LHCN-M2 (cell line): Measurements from ENCODE around the gene DPEP1. TPM values are rescaled to one million over a fixed set of nuclear protein-coding genes. Genes with fewer than 3 reads are reported as not detected.
"Not testable (repeated sequence)": the region's sequence is repeated elsewhere in the genome, so short reads cannot be mapped to it uniquely, and the experiment has no call there.

Experiments
- DNase-seq: peaks from one replicate; pipeline ENCODE4 v3.0.0-alpha.2; 2012; ENCODE audit warnings: low read depth
- total RNA-seq: library from RNA; depleted of rRNA; stranded (reverse); fragments of >200 nt; gene quantifications from 2 replicates; pipeline ENCODE4 v1.2.3, GENCODE V29; 2014

Gene DPEP1
- total RNA-seq, 1 experiment from 2014 or later: 0.46 TPM

- no peak for DNase-seq
These were observed 36.2 kb upstream of the DPEP1 start for GRCh38 chr16:89577055-89577759.

- no peak for DNase-seq
These were observed 34.1 kb upstream of the DPEP1 start for GRCh38 chr16:89579351-89579750.

DNA sequence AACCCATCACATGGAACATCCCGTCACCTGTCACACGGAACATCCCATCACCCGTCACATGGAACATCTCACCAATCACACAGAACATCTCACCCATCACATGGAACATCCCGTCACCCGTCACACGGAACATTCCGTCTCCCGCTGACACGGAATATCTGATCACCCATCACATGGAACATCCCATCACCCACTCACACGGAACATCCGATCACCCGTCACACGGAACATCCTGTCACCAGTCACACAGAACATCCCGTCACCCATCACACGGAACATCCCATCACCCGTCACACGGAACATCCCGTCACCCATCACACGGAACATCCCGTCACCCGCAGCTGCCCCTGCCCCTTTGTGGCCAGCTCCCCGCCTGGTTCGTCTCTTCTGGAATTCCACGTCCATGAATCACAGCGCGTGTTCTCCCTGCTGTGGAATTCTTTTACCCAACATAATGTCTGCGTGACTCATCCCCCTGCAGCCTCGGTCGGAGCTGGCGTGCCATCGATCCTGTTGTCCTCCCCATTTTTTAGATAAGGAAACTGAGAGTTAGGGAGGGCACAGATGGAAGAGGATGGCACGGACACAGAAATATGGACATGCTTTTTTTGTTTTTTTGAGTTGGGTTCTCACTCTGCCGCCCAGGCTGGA lies 32.3 kb upstream of the DPEP1 start:
- peak; percentile 99 for DNase-seq

- DNase-seq: peak; percentile 52
These were observed 31.4 kb upstream of the DPEP1 start for GRCh38 chr16:89581861-89582563.

- no peak for DNase-seq
These were observed 30.7 kb upstream of the DPEP1 start for GRCh38 chr16:89582614-89583196.

DNA sequence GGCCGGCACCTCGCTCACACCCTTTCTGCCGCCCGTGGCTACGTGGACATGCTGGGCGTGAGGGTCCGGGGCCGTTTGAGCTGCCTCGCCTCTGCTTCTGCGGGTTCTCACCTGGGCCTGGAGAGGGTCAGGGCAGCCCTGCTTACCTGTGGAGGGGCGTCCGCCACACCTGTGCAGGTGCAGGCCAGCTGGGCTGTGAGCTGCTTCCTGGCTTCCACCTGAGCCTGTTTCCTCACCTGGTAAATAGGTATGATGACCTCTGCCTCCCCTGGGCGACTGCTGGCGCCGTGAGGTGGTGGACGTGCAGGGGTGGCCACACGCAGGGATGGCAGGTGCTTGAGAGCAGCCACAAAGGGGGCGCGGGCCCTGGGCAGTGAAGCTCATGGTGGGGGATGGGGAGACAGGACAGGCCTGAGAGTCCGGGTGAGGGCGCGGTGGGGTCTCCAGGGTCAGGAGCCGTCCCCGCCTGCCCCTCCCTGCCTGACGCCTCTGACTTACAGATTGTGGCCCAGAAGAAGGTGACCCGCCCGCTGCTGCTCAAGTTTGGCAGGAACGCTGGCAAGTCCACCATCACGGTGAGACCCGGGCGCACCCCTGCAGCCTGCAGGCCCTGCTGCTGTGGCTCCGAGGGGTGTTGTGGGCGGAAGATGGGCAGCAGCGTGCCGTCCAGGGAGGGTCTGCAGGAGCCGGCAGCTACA lies 30.1 kb upstream of the DPEP1 start:
- no peak for DNase-seq

GRCh38 chr16:89583895-89584644 lies 29.4 kb upstream of the DPEP1 start:
- no peak for DNase-seq

GRCh38 chr16:89584768-89585549 lies 28.5 kb upstream of the DPEP1 start:
- DNase-seq: no peak

- no peak for DNase-seq
These were observed 27.2 kb upstream of the DPEP1 start for GRCh38 chr16:89586218-89586617.

DNA sequence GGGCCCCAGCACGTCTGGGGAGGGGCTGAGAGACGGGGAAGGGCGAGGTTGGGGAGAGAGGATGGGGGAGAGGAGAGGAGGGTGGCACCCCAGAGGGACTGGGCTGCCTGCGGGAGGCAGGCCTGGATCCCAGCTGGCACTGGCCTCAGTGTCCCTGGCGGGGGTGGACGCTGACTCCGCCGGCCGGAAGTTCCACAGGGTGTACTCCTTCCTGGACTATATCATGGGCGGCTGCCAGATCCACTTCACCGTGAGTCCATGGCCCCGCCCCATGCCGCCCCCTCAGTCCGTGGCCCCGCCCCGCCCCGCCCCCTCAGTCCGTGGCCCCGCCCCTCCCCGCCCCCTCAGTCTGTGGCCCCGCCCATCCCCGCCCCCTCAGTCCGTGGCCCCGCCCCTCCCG lies 26.6 kb upstream of the DPEP1 start:
- DNase-seq: no peak

- not testable (repeated sequence) for DNase-seq
These were observed 25.8 kb upstream of the DPEP1 start for GRCh38 chr16:89587676-89588075.

DNA sequence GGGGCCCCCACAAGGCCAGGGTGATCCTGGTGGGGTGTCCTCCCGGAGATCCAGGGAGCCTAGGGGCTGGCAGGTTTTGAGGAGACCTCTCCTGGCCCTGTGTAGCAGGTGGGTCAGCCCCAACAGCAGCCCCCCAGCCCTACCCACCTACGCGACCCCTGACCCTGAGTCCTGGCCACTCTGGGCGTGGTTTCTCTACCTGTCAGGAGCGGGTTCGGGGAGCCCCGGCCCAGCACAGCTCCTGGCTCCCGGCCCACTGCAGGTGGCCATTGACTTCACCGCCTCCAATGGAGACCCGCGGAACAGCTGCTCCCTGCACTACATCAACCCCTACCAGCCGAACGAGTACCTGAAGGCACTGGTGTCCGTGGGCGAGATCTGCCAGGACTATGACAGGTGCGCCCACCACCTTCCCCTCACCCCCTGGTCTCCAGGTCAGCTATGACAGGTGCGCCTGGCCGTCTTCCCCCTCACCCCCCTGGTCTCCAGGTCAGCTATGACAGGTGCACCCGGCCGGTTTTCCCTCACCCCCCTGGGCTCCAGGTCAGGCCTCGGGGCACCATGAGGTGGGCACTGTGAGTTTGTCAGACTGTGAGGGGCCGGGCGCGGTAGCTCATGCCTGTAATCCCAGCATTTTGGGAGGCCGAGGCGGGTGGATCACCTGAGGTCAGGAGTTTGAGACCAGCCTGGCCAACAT lies 24.9 kb upstream of the DPEP1 start:
- no peak for DNase-seq

DNA sequence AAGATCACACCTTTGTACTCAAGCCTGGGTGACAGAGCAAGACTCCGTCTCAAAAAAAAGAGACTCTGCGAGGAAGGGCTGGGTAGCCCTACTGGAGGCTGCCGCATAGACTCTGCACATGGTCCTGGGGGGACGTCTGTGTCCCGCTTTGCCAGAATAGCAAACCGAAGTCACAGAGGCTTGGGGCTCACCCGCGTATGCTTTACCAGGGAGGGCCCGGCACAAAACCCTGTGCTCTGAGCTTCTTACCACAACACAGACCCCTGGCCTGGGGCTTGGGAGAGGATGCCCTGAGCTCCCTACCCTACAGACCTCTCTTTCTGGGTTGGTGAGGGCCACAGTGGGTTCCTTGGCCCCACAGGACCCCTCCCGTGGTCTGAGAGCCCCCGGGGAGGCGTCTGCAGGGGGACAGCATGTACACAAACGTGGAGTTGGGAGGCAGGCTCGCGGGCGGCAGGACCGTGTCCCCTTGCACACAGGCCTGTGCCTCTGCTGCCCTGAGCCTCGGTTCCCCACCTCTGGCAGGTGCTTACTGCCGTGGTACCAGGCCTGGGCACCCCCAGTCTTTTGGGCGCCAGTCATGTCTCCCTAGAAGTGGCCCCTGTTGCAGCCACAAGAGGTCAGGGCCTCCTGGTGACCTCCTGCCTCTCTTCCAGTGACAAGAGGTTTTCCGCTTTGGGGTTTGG lies 24.1 kb upstream of the DPEP1 start:
- no peak for DNase-seq

- DNase-seq: no peak
These were observed 19.6 kb upstream of the DPEP1 start for GRCh38 chr16:89593841-89594240.

DNA sequence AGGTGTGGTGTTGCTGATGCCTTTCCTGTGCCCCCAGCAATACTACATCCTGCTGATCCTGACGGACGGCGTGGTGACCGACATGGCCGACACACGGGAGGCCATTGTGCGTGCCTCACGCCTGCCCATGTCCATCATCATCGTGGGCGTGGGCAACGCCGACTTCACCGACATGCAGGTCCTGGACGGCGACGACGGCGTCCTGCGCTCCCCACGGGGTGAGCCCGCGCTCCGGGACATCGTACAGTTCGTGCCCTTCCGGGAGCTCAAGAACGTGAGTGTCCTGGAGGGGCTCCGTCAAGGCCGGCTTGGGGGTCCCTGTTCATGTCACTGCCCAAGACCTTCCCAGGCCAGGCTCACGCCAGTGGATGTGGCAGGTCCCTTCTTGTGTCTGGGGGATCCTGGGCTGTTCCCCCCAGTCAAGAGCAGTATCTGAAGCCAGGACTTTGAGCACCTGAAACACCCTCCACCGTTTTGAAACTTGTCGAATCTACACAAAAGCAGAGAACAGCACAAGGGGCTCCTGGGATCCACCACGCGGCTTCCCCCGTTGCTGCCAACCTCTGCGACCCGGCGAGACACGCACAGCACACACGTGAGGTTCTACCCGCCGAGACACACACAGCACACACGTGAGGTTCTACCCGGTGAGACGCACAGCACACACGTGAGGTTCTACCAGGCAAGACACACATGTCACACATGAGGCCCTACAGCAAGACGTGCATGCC lies 17.9 kb upstream of the DPEP1 start:
- DNase-seq: no peak

- no peak for DNase-seq
These were observed 17.3 kb upstream of the DPEP1 start for GRCh38 chr16:89596061-89596689.

GRCh38 chr16:89596957-89597649 lies 16.3 kb upstream of the DPEP1 start:
- no peak for DNase-seq
